IPS-11a (cell line): ENCODE data around the gene PIGBOS1.
"Not testable (repeated sequence)": the region's sequence is repeated elsewhere in the genome, so short reads cannot be mapped to it uniquely, and the experiment has no call there.

Experiments
- H3K4me3 ChIP-seq: one replicate; pipeline ENCODE4 v1.5.1; 2013; ENCODE audit warnings: low read depth, low read length, control low read depth

PIGBOS1 gene

DNA sequence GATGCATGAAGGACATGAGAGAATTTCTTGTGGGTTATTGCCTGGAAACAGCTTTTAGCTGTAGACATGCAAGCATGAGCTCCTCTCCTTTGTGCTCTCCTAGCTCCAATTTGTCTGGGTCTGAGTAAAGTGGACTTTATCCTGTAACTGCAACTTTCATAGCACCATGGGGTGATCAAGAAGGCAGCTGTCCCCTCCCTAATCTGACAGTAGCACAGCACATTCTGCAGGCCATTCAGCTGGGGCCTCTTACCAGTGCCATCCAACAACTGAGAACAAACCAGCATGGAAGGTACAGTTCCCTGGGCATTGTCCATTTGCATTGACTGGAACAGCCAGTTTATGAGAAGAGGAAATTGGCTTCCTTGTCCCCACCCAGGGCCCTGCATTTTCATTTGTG, 21.6 kb downstream of the PIGBOS1 start:
- no peak overlapping the region for H3K4me3 ChIP-seq

DNA sequence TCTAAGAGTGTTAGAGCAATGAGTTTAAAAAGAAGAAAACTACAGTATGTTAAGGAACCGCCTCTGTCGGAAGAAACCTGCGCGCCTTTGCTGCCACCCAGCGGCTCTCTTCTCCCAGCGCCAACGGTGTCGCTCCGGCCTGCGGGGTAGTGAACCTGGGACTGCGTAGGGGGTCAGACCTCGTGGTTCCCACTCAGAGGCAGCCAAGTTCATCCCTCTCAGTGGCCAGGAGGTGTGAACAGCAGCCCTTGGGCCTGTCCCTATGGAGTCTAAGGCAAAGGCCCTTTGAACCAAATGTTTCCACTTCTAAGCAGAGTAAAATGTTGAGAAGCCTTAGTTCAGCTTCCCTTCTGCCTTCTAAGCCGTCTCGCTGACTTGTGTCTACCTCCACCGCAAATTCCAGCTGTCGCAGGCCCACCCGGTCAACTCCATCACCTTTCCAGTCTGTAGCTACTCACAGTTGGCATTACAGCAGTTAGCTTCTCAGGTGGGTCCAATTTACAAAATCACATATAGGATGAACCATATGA, 28.3 kb downstream of the PIGBOS1 start:
- H3K4me3 ChIP-seq: no peak overlapping the region

DNA sequence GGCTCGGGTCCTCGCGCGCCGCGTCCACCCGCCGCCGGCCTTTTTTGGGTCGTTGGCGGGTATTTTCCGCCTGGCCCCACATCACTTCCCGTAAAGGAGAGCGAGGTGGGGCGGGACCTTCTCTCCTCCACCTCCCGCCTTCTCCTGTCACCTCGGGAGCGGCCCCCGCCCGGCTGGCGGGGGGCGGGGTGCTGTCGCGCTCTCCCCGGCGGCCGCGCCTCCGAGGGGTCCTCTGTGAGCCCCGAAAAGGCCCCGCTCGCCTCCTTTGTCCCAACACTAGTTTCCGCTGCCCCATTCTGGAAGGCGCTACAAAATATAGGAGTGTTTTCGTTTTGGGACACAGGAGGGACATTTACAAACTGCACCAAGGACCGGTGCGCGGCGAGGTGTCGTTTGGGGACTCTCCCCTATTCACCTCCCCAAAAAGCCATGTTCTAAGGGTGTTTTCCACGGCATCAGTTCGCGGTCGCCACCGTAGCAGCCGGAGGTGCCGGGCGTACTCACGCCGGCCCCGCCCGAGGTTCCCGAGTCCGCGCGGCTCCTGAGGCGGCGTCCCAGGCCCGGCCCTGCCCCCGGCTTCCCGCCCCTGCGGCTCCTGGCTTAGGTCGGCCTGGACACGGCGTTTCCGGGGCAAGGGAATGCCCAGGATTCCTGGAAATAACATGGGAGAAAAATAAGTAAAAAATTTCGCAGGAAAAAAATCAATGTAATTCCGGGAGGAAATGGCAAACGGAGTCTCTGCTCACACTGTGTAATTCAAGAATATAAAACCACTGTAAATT, 29.0 kb downstream of the PIGBOS1 start, which contains the start of gene RAB27A:
TSS of gene RAB27A (minus strand) at position 68 of the 782 bp plus-strand sequence. CDS start 54,879 bp downstream, outside the sequence.
- peak within 1 kb of the TSS; percentile 76 for H3K4me3 ChIP-seq

DNA sequence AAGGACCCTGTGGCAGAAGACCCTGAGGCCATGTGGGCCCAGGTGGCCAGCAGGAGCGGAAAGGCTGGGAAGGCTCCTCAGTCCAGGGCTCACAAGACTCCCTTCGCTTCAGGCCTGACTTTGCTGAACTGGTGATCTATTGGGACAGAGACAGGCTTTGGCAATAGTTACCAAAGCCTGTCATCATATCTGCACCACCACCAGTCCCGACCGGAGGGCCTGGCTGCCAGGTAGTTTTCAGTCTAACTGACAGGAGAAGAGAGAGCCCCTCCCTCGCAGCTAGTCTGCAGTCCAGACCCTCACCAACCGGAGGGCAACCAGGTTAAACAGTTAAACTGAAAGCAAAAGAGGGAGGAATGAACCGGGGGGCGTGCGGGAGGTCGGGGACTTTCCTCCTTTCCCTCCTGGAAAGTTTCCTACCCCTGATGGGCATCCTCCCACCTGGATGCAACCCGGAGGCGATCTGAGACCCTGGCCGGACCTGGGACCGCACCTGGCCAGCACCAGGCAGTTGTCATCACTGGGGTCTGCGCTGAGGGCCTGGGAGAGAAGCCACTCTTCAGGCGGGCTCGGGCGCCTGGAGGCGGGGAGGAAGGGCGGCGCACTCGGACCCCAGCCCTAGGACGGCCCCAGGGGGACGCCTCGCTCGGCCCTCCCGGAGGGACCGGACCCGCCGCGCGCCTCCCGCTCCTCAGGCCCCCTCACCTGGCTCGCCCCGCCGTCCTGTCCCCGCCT, 29.7 kb downstream of the PIGBOS1 start:
- peak overlapping the region; percentile 76 for H3K4me3 ChIP-seq

DNA sequence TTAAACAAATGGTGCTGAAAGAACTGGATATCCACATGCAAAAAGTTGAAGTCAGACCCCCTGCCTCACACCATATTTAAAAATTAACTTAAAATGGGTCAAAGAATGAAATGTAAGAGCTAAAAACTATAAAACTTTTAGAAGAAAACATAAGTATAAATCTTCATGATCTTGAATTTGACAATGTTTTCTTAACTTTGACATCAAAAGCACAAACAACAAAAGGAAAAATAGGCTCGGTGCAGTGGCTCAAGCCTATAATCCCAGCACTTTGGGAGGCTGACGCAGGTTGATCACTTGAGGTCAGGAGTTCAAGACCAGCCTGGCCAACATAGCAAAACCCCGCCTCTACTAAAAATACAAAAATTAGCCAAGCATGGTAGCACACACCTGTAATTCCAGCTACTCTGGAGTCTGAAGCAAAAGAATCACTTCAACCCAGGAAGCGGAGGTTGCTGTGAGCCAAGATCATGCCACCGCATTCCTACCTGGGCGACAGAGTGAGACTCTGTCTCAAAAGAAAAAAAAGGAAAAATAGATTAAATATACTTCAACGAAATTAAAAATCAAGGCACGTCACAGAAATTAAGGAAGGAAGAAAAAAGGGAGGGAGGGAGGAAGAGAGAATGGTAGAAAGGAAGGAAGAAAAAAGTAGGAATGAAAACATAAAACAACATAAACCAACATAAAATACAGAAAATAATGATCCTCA, 30.8 kb downstream of the PIGBOS1 start:
- H3K4me3 ChIP-seq: no peak overlapping the region

DNA sequence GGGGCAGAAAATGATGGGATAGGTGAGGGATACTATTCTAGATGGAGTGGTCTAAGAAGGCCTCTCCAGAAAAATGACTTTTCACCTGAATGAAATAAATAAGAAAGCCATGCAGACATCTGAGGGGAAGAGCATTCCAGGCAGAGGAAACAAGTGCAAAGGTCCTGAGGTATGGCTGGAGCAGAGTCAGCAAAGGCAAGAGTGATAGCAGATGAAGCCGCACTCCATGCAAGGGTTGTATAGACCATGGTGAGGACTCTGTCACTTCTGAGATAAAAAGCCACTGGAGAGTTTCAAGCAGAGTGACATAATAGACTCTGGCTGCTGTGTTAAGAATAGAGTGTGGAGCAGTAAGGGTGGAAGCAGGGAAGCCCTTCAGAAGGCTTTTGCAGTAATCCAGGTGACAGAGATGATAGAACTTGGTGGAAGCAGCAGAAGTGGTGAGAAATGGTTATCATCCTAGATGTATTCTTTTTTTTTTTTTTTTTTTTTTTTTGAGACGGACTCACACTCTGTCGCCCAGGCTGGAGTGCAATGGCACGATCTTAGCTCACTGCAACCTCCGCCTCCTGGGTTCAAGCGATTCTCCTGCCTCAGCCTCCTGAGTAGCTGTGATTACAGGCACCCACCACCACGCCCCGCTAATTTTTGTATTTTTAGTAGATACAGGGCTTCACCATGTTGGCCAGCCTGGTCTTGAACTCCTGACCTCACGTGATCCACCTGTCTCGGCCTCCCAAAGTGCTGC, 32.3 kb downstream of the PIGBOS1 start:
- H3K4me3 ChIP-seq: not testable (repeated sequence)

DNA sequence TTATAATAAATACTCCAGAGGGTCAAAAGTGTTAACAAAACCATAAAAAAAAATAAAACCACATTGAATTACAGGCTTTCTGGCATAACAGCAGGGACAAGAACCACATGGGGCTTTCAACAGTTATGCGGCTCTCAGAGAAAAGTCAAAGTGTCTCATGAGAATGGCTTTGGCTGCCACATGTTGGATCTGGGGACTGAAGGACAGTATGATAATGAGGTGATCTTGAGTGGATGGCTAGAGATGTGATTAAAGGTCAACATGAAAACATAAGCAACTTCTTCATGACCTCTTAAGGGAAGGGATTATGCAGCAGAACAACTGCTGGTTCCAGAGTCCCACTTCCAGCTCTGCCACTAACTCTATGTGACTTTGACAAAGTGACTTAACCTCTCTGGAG, 34.5 kb downstream of the PIGBOS1 start:
- no peak overlapping the region for H3K4me3 ChIP-seq

DNA sequence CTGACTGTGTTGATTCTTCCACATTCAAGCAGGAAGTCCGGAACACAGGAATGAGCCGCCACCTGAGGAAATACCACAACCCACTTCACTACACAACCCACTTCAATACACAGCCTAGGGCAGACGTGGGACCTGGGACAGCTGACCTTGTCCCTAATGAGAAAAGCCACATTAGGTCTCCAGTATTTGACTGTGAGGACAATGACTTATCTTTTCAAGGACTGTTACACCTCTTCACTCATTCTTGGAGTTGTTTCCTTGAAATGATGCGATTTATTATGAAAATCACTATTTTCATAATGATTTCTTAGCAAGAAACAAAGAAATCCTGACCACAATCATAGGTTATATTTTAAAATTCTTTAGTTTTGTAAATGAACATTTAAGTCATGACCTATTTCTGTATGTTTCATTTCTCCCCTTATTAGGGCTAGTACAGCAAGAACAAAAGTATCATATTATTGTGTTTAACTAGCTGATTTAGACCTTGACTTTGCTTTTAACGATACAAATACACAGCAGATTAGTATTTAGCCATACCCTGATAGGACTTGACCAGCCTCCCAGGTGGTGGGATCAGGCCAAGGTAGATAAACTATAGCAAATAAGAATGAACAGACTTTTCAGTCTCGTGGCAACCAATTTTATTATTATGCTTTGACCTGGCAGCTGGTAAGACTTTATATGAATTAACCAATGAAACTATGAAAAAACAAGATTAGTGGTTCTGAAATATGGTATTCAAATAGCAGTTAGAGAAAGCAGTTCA, 35.4 kb downstream of the PIGBOS1 start:
- no peak overlapping the region for H3K4me3 ChIP-seq

DNA sequence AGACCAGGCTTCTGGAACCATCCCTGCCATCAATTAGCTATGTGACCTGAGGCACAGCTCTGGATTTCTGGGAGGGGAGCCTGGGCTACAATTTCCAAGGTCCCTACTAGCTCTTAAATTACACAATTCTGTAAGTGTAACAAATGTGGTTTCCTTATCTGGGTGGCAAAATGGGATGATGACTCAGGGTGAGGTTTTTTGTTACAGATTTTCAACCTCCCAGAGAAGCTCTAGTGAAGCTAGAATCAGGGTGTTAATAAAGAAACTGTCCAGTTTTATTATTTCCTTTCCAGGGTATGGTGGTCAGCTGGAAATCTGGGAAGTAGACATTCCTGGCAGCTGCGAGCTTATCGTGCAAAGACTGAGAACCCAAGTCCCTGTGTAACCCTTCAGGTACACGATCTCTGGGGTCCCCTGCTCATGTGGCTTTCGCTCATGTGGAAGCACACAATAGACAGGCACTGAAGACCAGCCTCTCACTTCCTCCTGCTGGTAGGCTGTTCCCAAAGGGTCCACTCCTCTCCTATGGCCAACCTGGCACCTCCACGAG, 36.6 kb downstream of the PIGBOS1 start:
- no peak overlapping the region for H3K4me3 ChIP-seq

DNA sequence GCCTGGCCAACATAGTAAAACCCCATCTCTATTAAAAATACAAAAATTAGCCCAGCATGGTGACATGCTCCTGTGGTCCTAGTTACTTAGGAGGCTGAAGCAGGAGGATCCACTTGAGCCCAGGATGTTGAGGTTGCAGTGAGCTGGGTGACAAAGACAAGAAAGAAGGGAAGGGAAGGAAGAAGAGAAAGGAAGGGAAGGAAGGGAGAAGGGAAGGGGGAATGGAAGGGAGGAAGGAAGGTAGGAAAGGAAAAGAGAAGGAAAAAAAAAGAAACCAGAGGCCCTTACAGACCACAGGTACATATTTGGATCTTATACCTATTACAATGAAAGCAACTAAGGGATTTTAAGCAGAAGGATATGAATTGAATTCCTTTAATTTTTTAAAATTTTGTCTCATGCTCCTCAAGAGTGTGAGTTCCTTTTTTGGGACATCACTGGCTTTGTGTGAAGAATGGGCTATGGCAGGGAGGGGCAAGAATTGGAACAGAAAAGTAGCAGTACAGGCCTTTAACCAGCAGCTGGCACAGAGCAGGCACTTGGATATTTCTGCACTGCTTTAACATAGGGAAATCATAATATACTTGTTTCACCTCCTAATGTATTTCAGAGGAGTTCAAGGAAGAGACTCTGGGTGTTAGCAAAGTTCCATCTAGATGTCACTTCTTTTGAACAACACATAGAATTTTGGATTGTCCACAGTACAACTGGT, 37.2 kb downstream of the PIGBOS1 start:
- no peak overlapping the region for H3K4me3 ChIP-seq

DNA sequence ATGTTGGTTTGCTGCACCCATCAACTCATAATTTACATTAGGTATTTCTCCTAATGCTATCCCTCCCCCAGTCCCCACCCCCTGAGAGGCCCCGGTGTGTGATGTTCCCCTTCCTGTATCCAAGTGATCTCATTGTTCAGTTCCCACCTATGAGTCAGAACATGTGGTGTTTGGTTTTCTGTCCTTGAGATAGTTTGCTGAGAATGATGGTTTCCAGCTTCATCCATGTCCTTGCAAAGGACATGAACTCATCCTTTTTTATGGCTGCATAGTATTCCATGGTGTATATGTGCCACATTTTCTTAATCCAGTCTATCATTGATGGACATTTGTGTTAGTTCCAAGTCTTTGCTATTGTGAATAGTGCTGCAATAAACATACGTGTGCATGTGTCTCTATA, 38.3 kb downstream of the PIGBOS1 start:
- not testable (repeated sequence) for H3K4me3 ChIP-seq

DNA sequence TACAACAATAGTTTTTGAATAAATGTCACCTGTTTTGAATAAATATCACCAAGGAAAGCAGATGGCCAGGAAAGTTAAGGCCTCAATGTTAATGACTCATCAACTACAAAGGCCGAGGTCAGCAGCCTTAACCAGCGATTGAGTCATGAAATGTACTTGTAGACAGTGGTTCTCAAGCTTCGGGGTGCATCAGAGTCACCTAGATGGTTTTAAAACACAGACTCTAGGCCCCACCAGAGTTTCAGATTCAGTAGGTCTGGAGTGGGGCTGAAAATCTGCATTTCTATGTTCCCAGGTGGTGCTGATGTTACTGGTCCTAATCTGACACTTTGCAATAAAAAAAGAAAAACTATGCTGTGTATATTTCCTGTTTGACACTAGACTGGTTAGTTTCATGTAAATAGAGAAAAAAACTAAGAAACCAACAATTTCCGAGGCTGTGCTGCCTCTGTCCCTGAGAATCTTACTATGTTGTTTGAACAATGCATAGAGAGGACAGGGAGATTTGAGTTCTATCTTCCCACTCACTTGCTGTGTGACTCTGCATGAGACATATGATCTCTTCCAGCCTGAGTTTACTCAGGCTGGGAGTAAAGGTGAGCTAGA, 39.1 kb downstream of the PIGBOS1 start:
- no peak overlapping the region for H3K4me3 ChIP-seq

DNA sequence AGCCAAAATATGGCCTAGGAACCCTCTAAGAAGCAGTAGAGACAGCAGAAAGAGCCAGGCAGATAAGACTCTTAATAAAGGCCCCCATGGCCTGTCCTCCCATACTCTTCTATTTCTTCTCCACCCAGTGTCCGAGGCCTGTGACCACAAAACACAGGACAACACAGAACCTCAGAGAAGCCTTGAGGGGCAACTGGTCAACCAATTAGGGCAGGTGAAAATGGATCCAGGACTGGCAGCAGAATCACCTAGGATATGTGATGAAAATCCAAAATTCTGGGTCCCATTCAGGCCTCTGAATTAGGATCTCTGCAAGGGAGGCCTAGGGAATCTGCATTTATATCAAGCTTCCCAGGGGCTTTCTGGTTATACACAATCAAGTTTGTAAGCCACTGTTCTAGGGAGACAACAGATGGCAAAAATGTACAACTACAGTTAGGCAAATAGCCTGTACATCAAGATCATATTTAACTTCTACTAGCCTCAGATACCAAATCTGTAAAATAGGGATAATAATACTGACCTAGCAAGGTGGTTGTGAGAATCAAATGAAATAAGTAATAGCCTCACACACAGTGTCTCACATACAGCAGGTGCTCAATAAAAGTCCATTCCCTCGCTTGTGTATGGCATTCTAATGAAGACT, 39.7 kb downstream of the PIGBOS1 start:
- H3K4me3 ChIP-seq: no peak overlapping the region

DNA sequence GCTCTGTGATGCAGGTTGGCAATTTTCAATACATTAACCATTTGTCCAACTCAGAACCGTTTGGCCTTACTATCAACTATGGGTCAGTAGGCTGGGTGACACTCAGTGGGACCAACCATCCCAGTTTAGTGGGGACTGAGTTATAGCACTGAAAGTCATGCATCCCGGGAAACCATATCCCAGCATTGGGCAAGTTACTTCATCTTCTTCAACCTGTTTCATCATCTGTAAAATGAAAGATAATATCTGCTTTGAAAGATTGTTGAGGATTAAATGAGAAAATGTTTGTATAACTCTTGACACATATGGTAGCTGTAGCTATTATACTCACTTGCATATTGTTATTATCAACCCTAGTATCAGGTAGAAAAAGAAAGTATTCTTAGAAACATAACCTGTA, 41.2 kb downstream of the PIGBOS1 start:
- no peak overlapping the region for H3K4me3 ChIP-seq

DNA sequence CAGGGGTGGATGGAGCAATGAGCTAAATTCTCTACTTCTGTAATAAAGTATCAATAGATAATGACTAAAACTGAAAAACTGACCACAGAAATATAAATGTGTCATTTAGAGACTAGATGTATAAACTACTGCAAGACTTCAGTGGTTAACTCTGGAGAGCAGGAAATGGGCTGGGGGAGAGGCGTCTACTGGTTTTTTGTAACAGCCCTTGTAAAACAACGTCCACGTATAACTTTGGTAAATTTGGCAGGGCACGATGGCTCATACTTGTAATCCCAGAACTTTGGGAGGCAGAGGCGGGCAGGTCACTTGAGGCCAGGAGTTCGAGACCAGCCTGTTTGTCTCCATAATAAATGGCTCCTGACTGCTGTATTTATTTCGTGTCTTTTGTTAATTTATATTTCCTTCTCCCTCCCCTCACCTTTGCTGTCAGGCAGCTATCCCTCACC, 41.8 kb downstream of the PIGBOS1 start:
- H3K4me3 ChIP-seq: no peak overlapping the region

DNA sequence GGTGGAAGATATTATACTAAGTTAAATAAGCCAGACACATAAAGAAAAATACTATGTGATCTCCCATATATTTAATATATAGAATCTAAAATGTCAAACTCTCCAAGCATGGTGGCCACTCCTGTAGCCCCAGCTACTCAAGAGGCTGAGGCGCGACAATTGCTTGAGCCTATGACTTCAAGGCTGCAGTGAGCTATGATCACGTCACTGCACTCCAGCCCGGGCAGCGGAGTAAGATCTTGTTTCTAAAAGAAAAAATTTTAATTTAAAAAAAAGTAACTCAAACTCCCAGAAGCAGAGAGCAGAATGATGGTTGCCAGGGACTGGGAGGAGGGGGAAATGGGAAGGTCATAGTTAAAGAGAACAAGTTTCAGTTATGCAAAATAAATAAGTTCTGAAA, 42.6 kb downstream of the PIGBOS1 start:
- no peak overlapping the region for H3K4me3 ChIP-seq

DNA sequence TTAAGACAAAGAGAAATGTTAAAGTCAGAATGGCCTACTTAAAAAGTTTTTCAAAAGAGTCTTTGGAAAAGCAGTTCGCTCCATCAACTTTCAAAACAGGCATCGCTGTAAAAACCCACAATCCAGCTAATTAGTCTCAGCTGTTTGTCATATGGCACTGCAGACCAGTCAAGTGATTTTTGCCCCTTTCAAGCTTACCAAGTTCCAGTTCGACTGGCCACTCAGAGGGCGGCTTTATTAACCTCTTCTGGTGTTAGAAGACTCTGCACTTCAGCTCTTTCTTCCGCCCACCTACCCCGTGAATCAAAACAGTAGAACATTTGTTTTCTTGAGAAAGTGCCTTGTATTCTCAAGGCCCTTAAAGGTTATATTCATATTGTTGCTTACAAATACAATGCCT, 48.6 kb downstream of the PIGBOS1 start:
- H3K4me3 ChIP-seq: no peak overlapping the region

DNA sequence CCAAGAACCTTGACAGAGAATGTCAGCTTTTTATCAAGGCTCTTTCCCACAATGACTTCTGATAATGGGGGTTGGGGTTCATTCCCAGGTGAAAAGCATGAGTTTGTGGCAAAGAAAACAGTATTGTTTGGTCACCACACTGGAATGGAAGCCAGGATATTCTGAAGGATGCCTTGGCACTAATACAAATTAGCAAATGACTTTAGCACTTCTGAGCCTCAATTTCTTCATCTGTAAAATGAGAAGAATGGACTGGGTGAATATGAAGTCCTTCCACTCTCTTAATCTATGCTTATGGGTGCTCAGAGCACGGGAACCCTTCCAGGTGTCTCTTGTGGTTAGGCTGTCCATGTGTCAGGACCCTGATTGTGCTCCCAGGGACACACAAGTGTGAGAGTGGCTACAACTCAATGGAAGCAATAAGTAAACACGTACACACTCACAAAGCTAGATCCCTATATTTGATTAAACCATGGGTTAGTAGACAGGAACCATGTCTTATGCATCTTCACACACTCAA, 50.7 kb downstream of the PIGBOS1 start:
- H3K4me3 ChIP-seq: no peak overlapping the region
